Heart right ventricle (tissue), 16 donors: Measurements from ENCODE around the gene CREBBP. TPM values are rescaled to one million over a fixed set of nuclear protein-coding genes. Genes with fewer than 3 reads are reported as not detected.

Experiments used
- ATAC-seq, 8 donors: fragments of 200-7000 bp; cut with Tn5 transposase; one replicate each; pipeline ENCODE4 v1.9.1; 2020; ENCODE audit warnings: mild to moderate bottlenecking in 8 of 8, moderate library complexity in 8 of 8, moderate number of reproducible peaks in 1 of 8
- DNase-seq, 2 donors: peaks; one replicate each; pipeline ENCODE4 v3.0.0-alpha.2; 2020
- H3K27ac ChIP-seq, 10 donors: fragments of 200-600 bp; sonication (generic) in 2 of 10; one replicate each; pipeline versions ENCODE4 v1.5.0 to v1.8.0; 2020 to 2022; ENCODE audit warnings: mild to moderate bottlenecking in 3 of 10
- H3K27me3 ChIP-seq, 7 donors: fragments of 200-600 bp; one replicate each; pipeline ENCODE4 v1.8.0; 2021 to 2022; ENCODE audit warnings: mild to moderate bottlenecking in 2 of 7
- H3K36me3 ChIP-seq, 9 donors: fragments of 200-600 bp; sonication (generic) in 1 of 9; one replicate each; pipeline versions ENCODE4 v1.5.0 to v1.8.0; 2020 to 2022; ENCODE audit warnings: mild to moderate bottlenecking in 2 of 9
- H3K4me1 ChIP-seq, 9 donors: fragments of 200-600 bp; sonication (generic) in 1 of 9; one replicate each; pipeline versions ENCODE4 v1.5.0 to v1.8.0; 2020 to 2022; ENCODE audit warnings: mild to moderate bottlenecking in 4 of 9
- H3K4me3 ChIP-seq, 10 donors: fragments of 200-600 bp; sonication (generic) in 2 of 10; one replicate each; pipeline versions ENCODE4 v1.5.0 to v1.8.0; 2020 to 2022; ENCODE audit warnings: mild to moderate bottlenecking in 7 of 10, moderate library complexity in 2 of 10
- H3K9me3 ChIP-seq, 11 donors: fragments of 200-600 bp in 10 of 11; sonication (generic) in 2 of 11; one replicate each; pipeline versions ENCODE4 v1.5.0 to v1.8.0; 2013 to 2022; ENCODE audit warnings: mild to moderate bottlenecking in 2 of 11, control low read depth in 1 of 11, moderate library complexity in 1 of 11
- CTCF ChIP-seq, 9 donors: fragments of 200-600 bp; sonication (generic) in 2 of 9; IDR thresholded peaks; one replicate each; pipeline versions ENCODE4 v1.5.0 to v1.8.0; 2021 to 2022; ENCODE audit warnings: antibody characterized with exemption in 9 of 9, mild to moderate bottlenecking in 5 of 9, moderate library complexity in 1 of 9
- WGBS, 2 donors: extraction: QIAGEN DNeasy Blood & Tissue Kit; methylation state at CpG; one replicate each; pipeline ENCODE4 v1.1.7; 2013; ENCODE audit warnings: inconsistent platforms in 1 of 2; 5-methylcytosine and 5-hydroxymethylcytosine counted together
- intact Hi-C, 10 donors: fragments of 100-400 bp; cut with DNase I; formaldehyde crosslinking; loops; one replicate each; pipeline versions ENCODE4 v1.11.1 to v1.14.2; 2022
- polyA plus RNA-seq, 2 donors: library from polyadenylated mRNA; stranded (reverse); fragments of 200-250 nt; gene quantifications; one replicate each; pipeline ENCODE4 v1.2.3, GENCODE V29; 2013
- total RNA-seq, 10 donors: library from RNA; stranded (reverse); fragmentation: NEBNext Ultra II Directional in 3 of 10; extraction: Animal tissue kit (Norgen Biotek cat#: 25700) in 3 of 10; gene quantifications; one replicate each; pipeline versions ENCODE4 v1.2.1 to v1.2.4, GENCODE V29; 2021 to 2023
- donor health status: Arrhythmogenic right ventricular cardiomyopathy.
- donor health status: ischemic (EF 13 %, LVEDD 7.1; RV severe dilation, severe dysfunction).
- donor health status: healthy with polysubstance abuse.
- donor health status: DM: no; HTN: yes; CAD: no.
- donor health status: DM: no; HTN: no; CAD: no.
- donor health status: ischemic (EF 25% LVEDD 6.9; RV normal size, moderate dysfunction).
- donor health status: ischemic (EF 25% LVEDD 5.7; RV mildly dilated, moderate dysfunction).
- donor health status: healthy.
- donor health status: DM: yes; HTN: yes; CAD: no.
- donor health status: Ischemic cardiomyopathy.
- donor health status: ischemic (EF 35%, LVEDD 5.7; RV mildly dilated, moderate dysfunction).
- donor health status: nonischemic (EF 11% LVEDD 7.7; RV severe dilation, severe dysfunction).
- donor health status: DM: yes; HTN: yes; CAD: no.
- donor health status: PGD.
- donor health status: ischemic (EF 29% LVEDD 5.4; RV normal size, mild dysfunction).
- donor health status: nonischemic (EF 23%, LVEDD 6.1; RV moderate dilation, normal function).

CREBBP gene
- total and polyA plus RNA-seq, 12 donors = 6.3 to 51.5 (median 41.0) TPM

- intact Hi-C loops = loop anchor here in 1 of 10 donors (10.0 kb wide), 1 partner anchor 55 kb away; no protein-coding TSS in a partner anchor
- no peak overlapping the region for H3K4me3 ChIP-seq
- 82 to 86% methylated on average over 6 of the region's 6 CpGs for WGBS, 2 donors
- no peaks in the 10 kb centered on the region for H3K27me3 ChIP-seq
- H3K4me1 ChIP-seq = peaks cover 0 to 84% (median 59%) of the 10 kb centered on the region in 9 donors
- H3K36me3 ChIP-seq = peaks cover 0 to 52% (median 0%) of the 10 kb centered on the region in 9 donors
- no peak for ATAC-seq
- DNase-seq = no peak
- TF ChIP-seq CTCF (IDR thresholded peaks at IDR 0.05) = no peak
- H3K27ac ChIP-seq = no peak overlapping the region
- H3K9me3 ChIP-seq = no peaks in the 10 kb centered on the region
Observed at GRCh38 chr16:3810198-3810664, 70.3 kb downstream of the CREBBP start.

GRCh38 chr16:3808308-3809063 lies 72.0 kb downstream of the CREBBP start:
- Histone ChIP-seq H3K27me3 (no peaks in the 10 kb centered on the region), H3K9me3 (no peaks in the 10 kb centered on the region), H3K4me3 (no peak overlapping the region), H3K27ac (peak overlapping the region in 1 of 10 donors; percentile 7), H3K36me3 (peaks cover 0 to 52% (median 0%) of the 10 kb centered on the region in 9 donors), H3K4me1 (peaks cover 0 to 91% (median 64%) of the 10 kb centered on the region in 9 donors)
- ATAC-seq = no peak
- DNase-seq = no peak
- intact Hi-C loops = no loop called here
- no peak for TF ChIP-seq CTCF (IDR thresholded peaks at IDR 0.05)
- 61 to 63% methylated on average over 9 of the region's 9 CpGs for WGBS, 2 donors

- TF ChIP-seq CTCF (IDR thresholded peaks at IDR 0.05) = no peak
- ATAC-seq (no peak), DNase-seq (no peak)
- Histone ChIP-seq H3K4me3 (no peak overlapping the region), H3K4me1 (peaks cover 0 to 84% (median 59%) of the 10 kb centered on the region in 9 donors), H3K9me3 (no peaks in the 10 kb centered on the region), H3K27ac (no peak overlapping the region), H3K27me3 (no peaks in the 10 kb centered on the region), H3K36me3 (peaks cover 0 to 52% (median 0%) of the 10 kb centered on the region in 9 donors)
- 39 to 44% methylated on average over 3 of the region's 3 CpGs for WGBS, 2 donors
- intact Hi-C loops = no loop called here
Observed at GRCh38 chr16:3807425-3808123, 72.9 kb downstream of the CREBBP start.

- Histone ChIP-seq H3K27me3 (no peaks in the 10 kb centered on the region), H3K36me3 (peaks cover 0 to 35% (median 0%) of the 10 kb centered on the region in 9 donors), H3K4me1 (peaks cover 0 to 85% (median 50%) of the 10 kb centered on the region in 9 donors), H3K27ac (no peak overlapping the region), H3K4me3 (no peak overlapping the region), H3K9me3 (no peaks in the 10 kb centered on the region)
- DNase-seq (no peak), ATAC-seq (peak in 1 of 8 donors; percentile 30)
- no peak for TF ChIP-seq CTCF (IDR thresholded peaks at IDR 0.05)
- WGBS, 2 donors = 55 to 57% methylated on average over 7 of the region's 7 CpGs
- intact Hi-C loops = no loop called here
Observed at GRCh38 chr16:3804426-3805016, 76.0 kb downstream of the CREBBP start.
